Esophagus (tissue), 2 donors: ENCODE measurements around the gene DRGX. TPM values are rescaled to one million over a fixed set of nuclear protein-coding genes. Genes with fewer than 3 reads are reported as not detected.

Experiments
- H3K27ac ChIP-seq, 2 donors: one replicate each; pipeline ENCODE4 v1.5.1; 2013; ENCODE audit warnings: low read depth in 2 of 2, mild to moderate bottlenecking in 2 of 2, inconsistent platforms in 1 of 2, low read length in 1 of 2, moderate library complexity in 1 of 2
- H3K27me3 ChIP-seq, 2 donors: one replicate each; pipeline ENCODE4 v1.6.1; 2013; ENCODE audit warnings: low read length in 2 of 2, control low read depth in 1 of 2, mild to moderate bottlenecking in 1 of 2; ENCODE audit not compliant: insufficient read depth in 2 of 2, control insufficient read depth in 1 of 2
- H3K36me3 ChIP-seq, 2 donors: one replicate each; pipeline ENCODE4 v1.6.1; 2013; ENCODE audit warnings: low read length in 1 of 2; ENCODE audit not compliant: control insufficient read depth in 2 of 2, insufficient read depth in 2 of 2
- H3K4me1 ChIP-seq, 2 donors: one replicate each; pipeline ENCODE4 v1.6.1; 2013; ENCODE audit warnings: low read length in 1 of 2; ENCODE audit not compliant: control insufficient read depth in 2 of 2, insufficient read depth in 2 of 2
- H3K4me3 ChIP-seq, 2 donors: one replicate each; pipeline ENCODE4 v1.5.1; 2013; ENCODE audit warnings: low read length in 2 of 2, mild to moderate bottlenecking in 2 of 2, low read depth in 1 of 2, moderate library complexity in 1 of 2
- H3K9me3 ChIP-seq, 2 donors: one replicate each; pipeline ENCODE4 v1.6.1; 2013; ENCODE audit warnings: mild to moderate bottlenecking in 2 of 2, low read depth in 1 of 2, low read length in 1 of 2, moderate library complexity in 1 of 2; ENCODE audit not compliant: control insufficient read depth in 2 of 2, insufficient read depth in 1 of 2
- WGBS, 2 donors: extraction: QIAGEN DNeasy Blood & Tissue Kit; methylation state at CpG; one replicate each; pipeline ENCODE4 v1.1.7; 2013; 5-methylcytosine and 5-hydroxymethylcytosine counted together
- polyA plus RNA-seq, 2 donors: library from polyadenylated mRNA; stranded (reverse); fragments of 200-250 nt; gene quantifications; one replicate each; pipeline ENCODE4 v1.2.3, GENCODE V29; 2013
- donor health status: healthy with polysubstance abuse.
- donor health status: Bipolar disorder and iron deficiency.

DRGX gene
- polyA plus RNA-seq, 2 donors = 0.04 TPM; not detected in 1

- no peaks in the 10 kb centered on the region for H3K9me3 ChIP-seq
- no peaks in the 10 kb centered on the region for H3K27me3 ChIP-seq
- no peaks in the 10 kb centered on the region for H3K4me1 ChIP-seq
- WGBS, 2 donors = 73 to 76% methylated on average over 4 of the region's 4 CpGs
- H3K27ac ChIP-seq = no peak overlapping the region
- H3K4me3 ChIP-seq = no peak overlapping the region
- no peaks in the 10 kb centered on the region for H3K36me3 ChIP-seq
Measured at GRCh38 chr10:49377256-49377655, 18.6 kb downstream of the DRGX start.

GRCh38 chr10:49375611-49376010 is 20.3 kb downstream of the DRGX start:
- Histone ChIP-seq H3K4me3 (no peak overlapping the region), H3K27ac (no peak overlapping the region), H3K36me3 (no peaks in the 10 kb centered on the region), H3K27me3 (no peaks in the 10 kb centered on the region), H3K4me1 (no peaks in the 10 kb centered on the region), H3K9me3 (no peaks in the 10 kb centered on the region)
- WGBS, 2 donors = 74 to 78% methylated on average over 3 of the region's 3 CpGs

DNA sequence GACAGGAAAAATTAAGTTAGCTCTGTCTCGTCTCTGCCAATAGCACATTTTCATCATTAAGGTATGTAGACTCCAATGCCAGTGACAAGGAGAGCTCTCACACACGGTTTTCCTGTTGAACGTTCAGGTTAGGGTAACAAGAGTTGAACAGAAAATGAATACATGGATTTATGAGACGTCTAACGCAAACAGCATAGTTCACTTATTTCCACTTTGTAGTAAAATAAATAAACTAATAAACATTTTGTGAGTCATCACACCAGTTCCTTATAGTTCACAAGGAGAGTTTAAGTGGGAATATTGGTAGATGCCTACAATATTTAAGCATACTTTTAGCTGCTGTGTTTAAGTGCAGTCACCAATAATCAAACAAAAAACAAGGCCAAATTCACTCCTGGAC is 21.1 kb downstream of the DRGX start:
- Histone ChIP-seq H3K4me3 (no peak overlapping the region), H3K27me3 (no peaks in the 10 kb centered on the region), H3K27ac (no peak overlapping the region), H3K36me3 (no peaks in the 10 kb centered on the region), H3K9me3 (no peaks in the 10 kb centered on the region), H3K4me1 (no peaks in the 10 kb centered on the region)
- WGBS, 2 donors = 71 to 79% methylated on average over 5 of the region's 5 CpGs

GRCh38 chr10:49373361-49373760 is 22.5 kb downstream of the DRGX start:
- WGBS, 2 donors = 90 to 91% methylated on average over 5 of the region's 5 CpGs
- Histone ChIP-seq H3K9me3 (no peaks in the 10 kb centered on the region), H3K36me3 (no peaks in the 10 kb centered on the region), H3K27me3 (no peaks in the 10 kb centered on the region), H3K27ac (no peak overlapping the region), H3K4me3 (no peak overlapping the region), H3K4me1 (no peaks in the 10 kb centered on the region)

DNA sequence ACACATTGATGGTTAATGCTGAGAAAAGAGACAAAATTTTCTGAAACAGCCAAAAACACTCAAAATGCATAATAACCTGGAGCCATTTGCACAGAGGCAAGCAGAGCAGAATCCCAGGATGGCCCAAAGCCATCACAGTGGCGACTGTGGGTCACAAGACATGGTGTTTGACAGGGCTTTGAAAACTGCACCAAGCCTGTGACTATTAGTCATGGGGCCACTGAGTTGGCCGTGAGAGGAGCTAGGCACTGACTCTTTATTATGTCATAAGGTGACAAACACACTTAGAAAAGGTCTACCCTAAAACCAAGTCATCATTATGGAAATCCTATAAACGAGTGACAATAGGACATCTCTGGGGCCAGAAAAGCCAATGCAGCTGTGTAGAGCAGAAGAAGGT is 23.9 kb downstream of the DRGX start:
- Histone ChIP-seq H3K27me3 (no peaks in the 10 kb centered on the region), H3K9me3 (no peaks in the 10 kb centered on the region), H3K27ac (no peak overlapping the region), H3K4me3 (no peak overlapping the region), H3K36me3 (no peaks in the 10 kb centered on the region), H3K4me1 (no peaks in the 10 kb centered on the region)
- 74 to 77% methylated on average over 3 of the region's 3 CpGs for WGBS, 2 donors

DNA sequence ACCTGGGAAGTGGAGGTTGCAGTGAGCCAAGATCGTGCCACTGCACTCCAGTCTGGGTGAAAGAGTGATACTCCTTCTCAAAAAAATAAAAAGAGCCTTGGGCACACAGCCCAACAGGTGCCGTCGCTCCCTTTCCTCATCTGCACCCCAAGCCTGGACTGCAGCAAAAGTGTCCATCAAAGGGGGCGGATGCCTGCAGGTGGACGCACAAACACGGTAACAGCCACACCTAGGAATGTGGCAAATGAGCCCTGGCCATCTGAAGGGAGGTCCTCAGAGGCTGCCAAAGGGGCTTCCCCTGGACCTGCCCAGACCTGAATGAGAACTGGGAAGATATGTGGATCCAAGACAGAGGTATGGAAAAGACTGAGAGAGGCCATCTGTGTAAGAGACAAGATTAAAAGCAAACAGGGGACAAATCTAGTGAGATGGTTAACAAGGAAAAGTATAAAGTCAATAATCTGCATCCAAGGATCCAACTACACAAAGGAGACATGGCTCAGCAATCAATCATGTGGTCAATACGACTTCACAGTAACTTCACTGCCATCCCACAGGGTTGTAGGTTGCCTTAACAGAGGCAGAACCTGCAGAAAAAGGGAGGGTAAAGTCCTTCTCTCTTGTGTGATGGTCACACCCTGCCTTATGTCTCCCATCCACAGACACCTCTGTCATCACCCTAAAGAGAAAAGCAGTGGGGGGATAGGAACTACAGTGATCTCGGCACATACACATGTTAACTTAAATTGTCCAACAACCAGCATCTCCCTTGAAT is 25.4 kb downstream of the DRGX start:
- H3K36me3 ChIP-seq = no peaks in the 10 kb centered on the region
- H3K27me3 ChIP-seq = no peaks in the 10 kb centered on the region
- no peak overlapping the region for H3K27ac ChIP-seq
- WGBS, 2 donors = 56 to 57% methylated on average over 8 of the region's 8 CpGs
- no peaks in the 10 kb centered on the region for H3K9me3 ChIP-seq
- H3K4me1 ChIP-seq = no peaks in the 10 kb centered on the region
- H3K4me3 ChIP-seq = no peak overlapping the region

GRCh38 chr10:49369216-49370162 is 26.4 kb downstream of the DRGX start:
- 71 to 72% methylated on average over 14 of the region's 14 CpGs for WGBS, 2 donors
- H3K27ac ChIP-seq = no peak overlapping the region

GRCh38 chr10:49368256-49368655 is 27.6 kb downstream of the DRGX start:
- no peaks in the 10 kb centered on the region for H3K36me3 ChIP-seq
- no peak overlapping the region for H3K4me3 ChIP-seq
- 72 to 79% methylated on average over 4 of the region's 4 CpGs for WGBS, 2 donors

More at GRCh38 chr10:49369216-49370162, 26.4 kb downstream of the DRGX start:
- Histone ChIP-seq H3K4me3 (no peak overlapping the region), H3K36me3 (no peaks in the 10 kb centered on the region), H3K4me1 (no peaks in the 10 kb centered on the region), H3K9me3 (no peaks in the 10 kb centered on the region), H3K27me3 (no peaks in the 10 kb centered on the region)

GRCh38 chr10:49367600-49367999 is 28.3 kb downstream of the DRGX start:
- no peaks in the 10 kb centered on the region for H3K4me1 ChIP-seq

More at GRCh38 chr10:49368256-49368655, 27.6 kb downstream of the DRGX start:
- H3K9me3 ChIP-seq = no peaks in the 10 kb centered on the region
- H3K27ac ChIP-seq = no peak overlapping the region
- no peaks in the 10 kb centered on the region for H3K27me3 ChIP-seq
- no peaks in the 10 kb centered on the region for H3K4me1 ChIP-seq

More at GRCh38 chr10:49367600-49367999, 28.3 kb downstream of the DRGX start:
- no peaks in the 10 kb centered on the region for H3K9me3 ChIP-seq
- H3K4me3 ChIP-seq = no peak overlapping the region
- H3K36me3 ChIP-seq = no peaks in the 10 kb centered on the region
- WGBS, 2 donors = 44 to 47% methylated on average over 5 of the region's 5 CpGs
- H3K27me3 ChIP-seq = no peaks in the 10 kb centered on the region
- H3K27ac ChIP-seq = no peak overlapping the region
